Endothelial cell of umbilical vein (primary cell): ENCODE measurements around the gene NR3C1. TPM values are rescaled to one million over a fixed set of nuclear protein-coding genes. Genes with fewer than 3 reads are reported as not detected.
A peak's percentile ranks its signal among the peaks of the same experiment; 100 is the strongest.

Source experiments
- BruUV-seq: library from RNA; stranded (reverse); fragments of 400-500 nt; replicated peaks from 2 replicates; lab custom pipeline; 2021; lab: Mats Ljungman, UMichigan
- CTCF ChIA-PET: fragments of 300-600, 350-600 bp; sonication (Branson Sonifier 250); formaldehyde crosslinking; loops from one replicate; lab custom pipeline; 2021; ENCODE audit warnings: antibody characterized with exemption, inconsistent platforms; lab: Charles Lee
- POLR2A ChIA-PET: fragments of 300-600, 350-600 bp; sonication (Branson Sonifier 250); formaldehyde crosslinking; loops from one replicate; lab custom pipeline; 2021; ENCODE audit warnings: antibody characterized with exemption, inconsistent platforms; lab: Charles Lee
- DNase-seq: peaks from one replicate; pipeline ENCODE4 v3.0.0-alpha.2; 2011; ENCODE audit warnings: low read depth, low spot score
- FAIRE-seq: peaks from 2 replicates; lab custom pipeline; 2011; peaks lifted over from hg19 to GRCh38; lab: Jason Lieb, UNC
- H2AFZ ChIP-seq: 2 replicates; pipeline ENCODE4 v1.6.0; 2012; ENCODE audit warnings: low read depth, low read length, control low read depth, inconsistent platforms
- H3K27ac ChIP-seq: 2 replicates; pipeline ENCODE4 v1.5.1; 2011; ENCODE audit warnings: low read depth, mild to moderate bottlenecking, control low read depth, low read length, moderate library complexity; ENCODE audit not compliant: insufficient read depth
- H3K27me3 ChIP-seq, 2 experiments: 2 replicates each; pipeline versions ENCODE4 v1.6.0 to v1.6.1; 2011; ENCODE audit warnings: low read length in 2 of 2, mixed read lengths in 1 of 2; ENCODE audit not compliant: control insufficient read depth in 2 of 2, insufficient read depth in 2 of 2
- H3K36me3 ChIP-seq, 2 experiments: 2 replicates in 1 of 2; 3 replicates in 1 of 2; pipeline ENCODE4 v1.5.1; 2011; ENCODE audit warnings: low read length in 2 of 2, mild to moderate bottlenecking in 1 of 2, moderate library complexity in 1 of 2; ENCODE audit not compliant: control insufficient read depth in 2 of 2, insufficient read depth in 2 of 2; ENCODE audit errors: extremely low read depth in 1 of 2
- H3K4me1 ChIP-seq: 3 replicates; pipeline ENCODE4 v1.5.1; 2011; ENCODE audit warnings: mild to moderate bottlenecking, low read length; ENCODE audit not compliant: control insufficient read depth, insufficient read depth; ENCODE audit errors: extremely low read depth
- H3K4me2 ChIP-seq: 2 replicates; pipeline ENCODE4 v1.6.1; 2011; ENCODE audit warnings: low read length, control low read depth, mixed read lengths; ENCODE audit not compliant: insufficient read depth
- H3K4me3 ChIP-seq, 3 experiments: fragments of 200-600 bp in 1 of 3; sonication (generic), shearing (Covaris generic) in 1 of 3; replicated peaks in 1 of 3; 2 replicates each; pipeline ENCODE4 v1.5.1; 2011 to 2016; ENCODE audit warnings: control low read depth in 3 of 3, low read length in 3 of 3, mild to moderate bottlenecking in 2 of 3, inconsistent platforms in 1 of 3, low read depth in 1 of 3, moderate library complexity in 1 of 3; ENCODE audit not compliant: insufficient read depth in 1 of 3
- H3K79me2 ChIP-seq: 2 replicates; pipeline ENCODE4 v1.6.0; 2012; ENCODE audit warnings: low read length, inconsistent platforms; ENCODE audit not compliant: control insufficient read depth, insufficient read depth
- H3K9ac ChIP-seq: replicated peaks from 2 replicates; pipeline ENCODE3; 2011; ENCODE audit warnings: low read length, control low read depth; ENCODE audit not compliant: insufficient read depth; ENCODE audit errors: extremely low read depth
- H3K9me1 ChIP-seq: replicated peaks from 3 replicates; pipeline ENCODE4 v1.6.0; 2011; ENCODE audit warnings: mild to moderate bottlenecking, low read length; ENCODE audit not compliant: control insufficient read depth, insufficient read depth; ENCODE audit errors: extremely low read depth
- H3K9me3 ChIP-seq: replicated peaks from 2 replicates; pipeline ENCODE4 v1.5.1; 2012; ENCODE audit warnings: low read length, inconsistent platforms; ENCODE audit not compliant: control insufficient read depth, insufficient read depth
- H4K20me1 ChIP-seq: replicated peaks from 2 replicates; pipeline ENCODE3; 2011; ENCODE audit warnings: mild to moderate bottlenecking, low read length; ENCODE audit not compliant: control insufficient read depth, insufficient read depth; ENCODE audit errors: extremely low read depth
- CTCF ChIP-seq, 2 donors: IDR thresholded peaks; 1 replicate in 1 of 2; 2 replicates in 1 of 2; pipeline ENCODE4 v1.5.1; 2011; ENCODE audit warnings: low read length in 2 of 2, mild to moderate bottlenecking in 2 of 2, moderate library complexity in 2 of 2, control low read depth in 1 of 2, inconsistent platforms in 1 of 2, low read depth in 1 of 2; ENCODE audit not compliant: insufficient read depth in 1 of 2; ENCODE audit errors: extremely low read depth in 1 of 2
- EZH2 ChIP-seq: IDR thresholded peaks from 2 replicates; pipeline ENCODE4 v1.6.1; 2012; ENCODE audit warnings: borderline replicate concordance, low read depth, mild to moderate bottlenecking, moderate library complexity, low read length, inconsistent platforms; ENCODE audit not compliant: severe bottlenecking
- FOS ChIP-seq: IDR thresholded peaks from 2 replicates; pipeline ENCODE4 v1.6.1; 2011; ENCODE audit warnings: mild to moderate bottlenecking, low read length, moderate library complexity, borderline replicate concordance; ENCODE audit not compliant: insufficient read depth
- GATA2 ChIP-seq: IDR thresholded peaks from 2 replicates; pipeline ENCODE4 v1.7.0; 2011; ENCODE audit warnings: low read depth, mild to moderate bottlenecking, moderate library complexity, mixed read lengths, low read length; ENCODE audit not compliant: insufficient read length, insufficient read depth
- JUN ChIP-seq: IDR thresholded peaks from 2 replicates; pipeline ENCODE4 v1.6.1; 2011; ENCODE audit warnings: borderline replicate concordance, low read depth; ENCODE audit not compliant: insufficient read length, insufficient read depth
- MAX ChIP-seq: IDR thresholded peaks from 2 replicates; pipeline ENCODE4 v1.6.1; 2011; ENCODE audit not compliant: insufficient read depth, insufficient read length
- MYC ChIP-seq: IDR thresholded peaks from one replicate; pipeline ENCODE4 v1.6.1; 2011; ENCODE audit warnings: mild to moderate bottlenecking, low read depth, low read length
- POLR2A ChIP-seq: IDR thresholded peaks from 2 replicates; pipeline ENCODE4 v1.6.1; 2012; ENCODE audit warnings: low read depth, mild to moderate bottlenecking, control low read depth, low read length
- POLR2AphosphoS5 ChIP-seq: IDR thresholded peaks from 2 replicates; pipeline ENCODE4 v1.6.1; 2012; ENCODE audit warnings: low read depth, mild to moderate bottlenecking, control low read depth, low read length, moderate library complexity; ENCODE audit not compliant: insufficient read depth
- dilution Hi-C: fragments of 300-500 bp; cut with MboI; formaldehyde crosslinking; loops from one replicate; pipeline ENCODE4 v1.15.0; 2019; ENCODE audit warnings: low sequenced_read_pairs; ENCODE audit not compliant: extremely low pct_ligation_motif_present
- intact Hi-C: fragments of 100-400 bp; cut with micrococcal nuclease; formaldehyde crosslinking; loops from one replicate; pipeline ENCODE4 v1.10.0; 2022
- polyA plus RNA-seq, 4 experiments: library from polyadenylated mRNA; depleted of rRNA in 3 of 4; stranded (reverse) in 3 of 4; unstranded in 1 of 4; fragments of >200 nt; gene quantifications; 2 replicates each; pipeline versions ENCODE4 v1.2.1 to v1.2.3, GENCODE V29; 2011 to 2012; ENCODE audit warnings: missing spikeins in 1 of 4
- total RNA-seq: library from RNA; stranded (reverse); gene quantifications from 2 replicates; pipeline ENCODE4 v1.2.3, GENCODE V29; 2021

NR3C1 gene
- total and polyA plus RNA-seq, 2 donors (not counting 3 experiments of a cell fraction or from before 2014, with no cell fraction given): 4.1 to 17.0 TPM

GRCh38 chr5:143329843-143330242 lies 73.6 kb downstream of the NR3C1 start:
- H3K4me3 ChIP-seq: no peak overlapping the region
- H3K79me2 ChIP-seq: peaks cover 21% of the 10 kb centered on the region
- no peak for TF ChIP-seq GATA2
- no peak for TF ChIP-seq FOS
- no peaks in the 10 kb centered on the region for H4K20me1 ChIP-seq
- no peak overlapping the region for H3K9ac ChIP-seq
- intact Hi-C loops (no loop called here), dilution Hi-C loops (no loop called here)
- no peaks in the 10 kb centered on the region for H3K9me3 ChIP-seq
- H3K27me3 ChIP-seq: no peaks in the 10 kb centered on the region
- H2AFZ ChIP-seq: no peak overlapping the region
- H3K4me1 ChIP-seq: peaks cover 3% of the 10 kb centered on the region
- DNase-seq: no peak
- no peak for FAIRE-seq
- no peaks in the 10 kb centered on the region for H3K36me3 ChIP-seq
- no peak overlapping the region for H3K27ac ChIP-seq
- ChIA-PET CTCF (no interaction called here), POLR2A (interaction anchor here (0.5 kb wide), 1 partner anchor 263 kb away, joined by 3 read pairs; no protein-coding TSS in a partner anchor)
- no TSS peak for BruUV-seq
- H3K9me1 ChIP-seq: no peaks in the 10 kb centered on the region
- H3K4me2 ChIP-seq: peak overlapping the region; percentile 25

GRCh38 chr5:143328589-143329220 lies 74.8 kb downstream of the NR3C1 start:
- dilution Hi-C loops: no loop called here
- FAIRE-seq: no peak
- Histone ChIP-seq H3K9me1 (no peaks in the 10 kb centered on the region), H3K4me2 (no peak overlapping the region), H3K9me3 (no peaks in the 10 kb centered on the region), H4K20me1 (no peaks in the 10 kb centered on the region), H2AFZ (no peak overlapping the region), H3K36me3 (no peaks in the 10 kb centered on the region), H3K79me2 (peaks cover 21% of the 10 kb centered on the region), H3K9ac (no peak overlapping the region), H3K4me3 (no peak overlapping the region), H3K27me3 (no peaks in the 10 kb centered on the region), H3K27ac (no peak overlapping the region), H3K4me1 (peaks cover 3% of the 10 kb centered on the region)
- ChIA-PET POLR2A (no interaction called here), CTCF (no interaction called here)
- DNase-seq: no peak
- BruUV-seq: no TSS peak
- TF ChIP-seq MAX (no peak), GATA2 (no peak), POLR2AphosphoS5 (no peak), POLR2A (no peak), CTCF (IDR thresholded peaks at IDR 0.05; ENCODE audit: extremely low read depth in 1 of 2, insufficient read depth in 1 of 2, low read depth in 1 of 2, low read length in 2 of 2) (no peak), EZH2 (no peak), JUN (no peak), FOS (no peak), MYC (no peak)
- intact Hi-C loops: no loop called here
